H54 (cell line): ENCODE results near the gene RGS3.

Experiments
- DNase-seq: peaks from one replicate; pipeline ENCODE4 v3.0.0; 2011; ENCODE audit warnings: low spot score, mixed read lengths; ENCODE audit not compliant: insufficient read length
- FAIRE-seq: peaks from 3 replicates; lab custom pipeline; 2011; peaks lifted over from hg19 to GRCh38; lab: Jason Lieb, UNC
- POLR2A ChIP-seq: IDR thresholded peaks from 2 replicates; pipeline ENCODE4 v1.6.1; 2011; ENCODE audit warnings: low read depth, mild to moderate bottlenecking, low read length

Gene RGS3

DNA sequence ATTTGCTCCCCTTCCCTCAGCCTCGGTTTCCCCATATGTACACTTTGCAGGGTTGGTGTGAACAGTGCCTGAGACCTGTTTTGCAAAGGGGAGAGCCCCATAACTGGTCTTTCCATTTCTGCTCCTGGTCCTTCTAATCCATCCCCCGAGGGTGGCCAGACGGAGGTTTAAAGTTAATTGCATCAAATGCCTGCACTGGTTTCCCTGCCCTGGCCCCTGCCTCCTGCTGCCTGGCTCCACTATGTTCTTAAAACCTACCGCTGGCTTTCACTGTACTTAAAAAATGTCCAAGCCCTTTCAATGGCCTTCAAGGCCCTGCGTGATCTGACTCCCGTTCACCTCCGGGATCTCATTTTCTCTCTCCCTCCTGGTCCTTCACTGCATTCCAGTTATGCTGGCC is 183.0 kb downstream of the RGS3 start:
- DNase-seq (no peak), FAIRE-seq (no peak)
- no peak for TF ChIP-seq POLR2A
